Activated CD8-positive, alpha-beta T cell treated with anti-CD3 and anti-CD28 coated beads for 36 hours (primary cell): ENCODE results near the gene SLC25A46. TPM values are rescaled to one million over a fixed set of nuclear protein-coding genes. Genes with fewer than 3 reads are reported as not detected.
"Not testable (repeated sequence)": the region's sequence is repeated elsewhere in the genome, so short reads cannot be mapped to it uniquely, and the experiment has no call there.

Source experiments
- ATAC-seq: fragments of 200-7000 bp; cut with Tn5 transposase; one replicate; pipeline ENCODE4 v1.10.0; 2021; ENCODE audit warnings: mild to moderate bottlenecking, moderate library complexity
- CTCF ChIA-PET: fragments of 350-600 bp; sonication (Branson Sonifier 250); formaldehyde crosslinking; loops from one replicate; lab custom pipeline; 2021; ENCODE audit warnings: antibody characterized with exemption; lab: Charles Lee
- POLR2A ChIA-PET: fragments of 350-600 bp; sonication (Branson Sonifier 250); formaldehyde crosslinking; loops from one replicate; lab custom pipeline; 2021; ENCODE audit warnings: antibody characterized with exemption; lab: Charles Lee
- DNase-seq: peaks from one replicate; pipeline ENCODE4 v3.0.0-alpha.2; 2020
- H3K27ac Mint-ChIP-seq: one replicate; pipeline ENCODE4 v1.8.0; 2021; ENCODE audit warnings: mild to moderate bottlenecking, mixed read lengths
- H3K27me3 Mint-ChIP-seq: one replicate; pipeline ENCODE4 v1.8.0; 2021; ENCODE audit warnings: mixed read lengths
- H3K36me3 Mint-ChIP-seq: one replicate; pipeline ENCODE4 v1.8.0; 2021; ENCODE audit warnings: low read depth, mixed read lengths
- H3K4me1 Mint-ChIP-seq: one replicate; pipeline ENCODE4 v1.8.0; 2021; ENCODE audit warnings: low read depth, mixed read lengths
- H3K4me3 Mint-ChIP-seq: one replicate; pipeline ENCODE4 v1.8.0; 2021; ENCODE audit warnings: mild to moderate bottlenecking, moderate library complexity, mixed read lengths
- H3K9me3 Mint-ChIP-seq: one replicate; pipeline ENCODE4 v1.8.0; 2021; ENCODE audit warnings: mixed read lengths
- intact Hi-C: fragments of 100-400 bp; cut with micrococcal nuclease; formaldehyde crosslinking; loops from one replicate; pipeline ENCODE4 v1.10.0; 2022
- total RNA-seq, 2 experiments: library from RNA; stranded (reverse); gene quantifications; one replicate each; pipeline ENCODE4 v1.2.3, GENCODE V29; 2021
- TF ChIP-seq, protein P1 (sequence below): fragments of 200-600 bp; IDR thresholded peaks from one replicate; pipeline ENCODE4 v1.8.0; 2022; ENCODE audit warnings: antibody characterized with exemption, mild to moderate bottlenecking

SLC25A46 gene
- total RNA-seq, 2 experiments from 2014 or later, result 35.2 to 38.8 TPM

DNA sequence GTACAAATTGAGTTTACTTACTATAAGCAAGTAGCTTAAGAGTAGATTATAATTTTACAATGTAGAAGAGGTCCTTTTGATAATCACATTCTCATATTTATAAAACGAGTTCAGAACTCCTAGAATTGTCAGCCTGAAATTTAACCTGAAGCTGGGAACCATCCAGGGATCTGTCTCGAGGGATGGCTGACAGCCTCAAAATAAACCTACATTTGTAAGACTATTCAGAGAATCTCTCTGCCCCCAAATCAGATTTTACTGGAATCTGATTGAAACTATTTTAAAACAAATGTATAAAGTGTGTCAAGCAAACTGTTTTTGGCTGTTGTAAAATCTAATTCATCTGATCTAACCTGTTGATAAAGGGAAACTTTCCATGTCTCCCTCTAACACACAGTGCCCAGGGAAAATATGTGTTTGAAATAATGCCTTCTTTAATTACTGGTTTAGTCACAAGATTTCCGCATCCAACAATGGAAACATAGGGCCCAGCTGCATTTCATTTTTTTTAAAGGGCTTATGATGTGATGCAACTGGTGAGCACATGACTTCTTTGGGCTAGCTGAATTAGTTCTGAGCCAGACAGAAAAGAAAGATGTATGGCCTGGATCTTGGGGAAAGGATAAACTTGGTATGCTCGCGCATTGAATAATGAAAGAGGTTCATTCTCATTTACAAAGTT lies 30.3 kb downstream of the SLC25A46 start:
- DNase-seq (no peak), ATAC-seq (no peak)
- H3K27ac Mint-ChIP-seq, result no peak overlapping the region
- ChIA-PET CTCF (no interaction called here), POLR2A (no interaction called here)
- TF ChIP-seq, protein P1, sequence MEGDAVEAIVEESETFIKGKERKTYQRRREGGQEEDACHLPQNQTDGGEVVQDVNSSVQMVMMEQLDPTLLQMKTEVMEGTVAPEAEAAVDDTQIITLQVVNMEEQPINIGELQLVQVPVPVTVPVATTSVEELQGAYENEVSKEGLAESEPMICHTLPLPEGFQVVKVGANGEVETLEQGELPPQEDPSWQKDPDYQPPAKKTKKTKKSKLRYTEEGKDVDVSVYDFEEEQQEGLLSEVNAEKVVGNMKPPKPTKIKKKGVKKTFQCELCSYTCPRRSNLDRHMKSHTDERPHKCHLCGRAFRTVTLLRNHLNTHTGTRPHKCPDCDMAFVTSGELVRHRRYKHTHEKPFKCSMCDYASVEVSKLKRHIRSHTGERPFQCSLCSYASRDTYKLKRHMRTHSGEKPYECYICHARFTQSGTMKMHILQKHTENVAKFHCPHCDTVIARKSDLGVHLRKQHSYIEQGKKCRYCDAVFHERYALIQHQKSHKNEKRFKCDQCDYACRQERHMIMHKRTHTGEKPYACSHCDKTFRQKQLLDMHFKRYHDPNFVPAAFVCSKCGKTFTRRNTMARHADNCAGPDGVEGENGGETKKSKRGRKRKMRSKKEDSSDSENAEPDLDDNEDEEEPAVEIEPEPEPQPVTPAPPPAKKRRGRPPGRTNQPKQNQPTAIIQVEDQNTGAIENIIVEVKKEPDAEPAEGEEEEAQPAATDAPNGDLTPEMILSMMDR, result no peak
- H3K4me1 Mint-ChIP-seq, result no peaks in the 10 kb centered on the region
- H3K36me3 Mint-ChIP-seq, result no peaks in the 10 kb centered on the region
- peaks cover 5% of the 10 kb centered on the region for H3K27me3 Mint-ChIP-seq
- no peak overlapping the region for H3K4me3 Mint-ChIP-seq
- H3K9me3 Mint-ChIP-seq, result no peaks in the 10 kb centered on the region
- intact Hi-C loops, result no loop called here

DNA sequence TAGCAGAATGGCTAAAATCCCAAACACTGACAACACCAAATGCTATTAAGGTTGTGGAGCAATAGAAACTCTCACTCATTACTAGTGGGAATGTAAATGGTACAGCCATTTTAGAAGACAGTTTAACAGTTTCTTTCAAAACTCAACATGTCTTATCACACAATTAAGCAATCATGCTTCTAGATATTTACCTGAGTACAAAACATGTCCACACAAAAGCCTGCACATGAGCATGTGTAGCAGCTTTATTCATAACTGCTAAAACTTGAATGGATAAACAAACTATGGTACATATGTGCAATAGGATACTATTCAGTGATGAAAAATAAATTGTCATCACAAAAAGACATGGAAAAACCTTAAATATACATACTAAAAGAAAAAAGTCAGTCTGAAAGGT lies 31.5 kb downstream of the SLC25A46 start:
- Mint-ChIP-seq H3K9me3 (no peaks in the 10 kb centered on the region), H3K4me1 (no peaks in the 10 kb centered on the region), H3K27ac (no peak overlapping the region), H3K36me3 (no peaks in the 10 kb centered on the region), H3K4me3 (no peak overlapping the region), H3K27me3 (peaks cover 5% of the 10 kb centered on the region)
- intact Hi-C loops, result no loop called here
- POLR2A ChIA-PET, result no interaction called here
- no peak for ATAC-seq
- no peak for DNase-seq
- CTCF ChIA-PET, result no interaction called here
- TF ChIP-seq, protein P1, result no peak

DNA sequence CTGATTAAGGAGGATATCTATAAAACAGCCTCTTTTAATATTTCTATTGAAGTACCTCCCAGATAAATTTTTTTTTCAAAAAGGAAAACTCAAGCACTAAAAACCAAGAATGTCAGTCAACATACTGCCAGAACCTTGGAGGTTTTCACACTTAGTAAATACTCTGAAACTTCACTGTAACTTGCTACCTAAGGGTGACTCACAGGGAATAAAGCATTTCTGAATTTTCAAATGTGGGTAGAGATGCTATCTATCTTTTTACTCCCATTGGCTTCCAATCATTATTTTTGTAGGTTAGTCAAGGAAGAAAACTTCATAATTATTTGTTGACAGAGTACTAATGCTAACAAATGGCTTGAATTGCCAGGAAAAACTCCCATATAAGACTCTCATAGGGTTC lies 46.1 kb downstream of the SLC25A46 start:
- TF ChIP-seq, protein P1, result no peak
- intact Hi-C loops, result no loop called here
- DNase-seq (no peak), ATAC-seq (no peak)
- no peak overlapping the region for H3K4me3 Mint-ChIP-seq
- no peak overlapping the region for H3K27ac Mint-ChIP-seq
- ChIA-PET POLR2A (no interaction called here), CTCF (no interaction called here)
- H3K27me3 Mint-ChIP-seq, result peaks cover 1% of the 10 kb centered on the region
- H3K9me3 Mint-ChIP-seq, result peaks cover 3% of the 10 kb centered on the region
- H3K36me3 Mint-ChIP-seq, result no peaks in the 10 kb centered on the region
- H3K4me1 Mint-ChIP-seq, result no peaks in the 10 kb centered on the region

DNA sequence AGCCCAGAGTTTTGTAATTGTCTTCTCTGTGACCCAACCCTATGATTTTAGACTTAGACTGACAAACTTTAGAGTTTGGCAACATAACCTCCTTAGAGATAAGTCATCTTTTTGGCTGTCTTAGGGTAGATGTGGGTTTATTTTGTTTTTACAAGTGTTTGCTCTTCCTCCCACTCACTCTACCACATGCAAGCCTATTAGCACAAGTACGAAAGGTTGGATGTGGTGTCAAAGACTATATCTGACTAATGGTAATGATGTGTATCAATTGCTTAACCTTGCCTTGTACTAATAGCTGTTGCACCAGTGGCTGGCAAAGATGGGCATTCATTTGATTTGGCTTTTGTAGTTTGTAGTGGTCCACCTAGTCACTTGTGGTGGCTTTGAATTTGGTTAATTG lies 46.5 kb downstream of the SLC25A46 start:
- no peaks in the 10 kb centered on the region for H3K36me3 Mint-ChIP-seq
- CTCF ChIA-PET, result no interaction called here
- no peaks in the 10 kb centered on the region for H3K4me1 Mint-ChIP-seq
- H3K9me3 Mint-ChIP-seq, result peaks cover 3% of the 10 kb centered on the region
- H3K27me3 Mint-ChIP-seq, result peaks cover 1% of the 10 kb centered on the region
- H3K27ac Mint-ChIP-seq, result no peak overlapping the region
- TF ChIP-seq, protein P1, result no peak
- intact Hi-C loops, result no loop called here
- H3K4me3 Mint-ChIP-seq, result no peak overlapping the region
- ATAC-seq (no peak), DNase-seq (no peak)
- POLR2A ChIA-PET, result no interaction called here

DNA sequence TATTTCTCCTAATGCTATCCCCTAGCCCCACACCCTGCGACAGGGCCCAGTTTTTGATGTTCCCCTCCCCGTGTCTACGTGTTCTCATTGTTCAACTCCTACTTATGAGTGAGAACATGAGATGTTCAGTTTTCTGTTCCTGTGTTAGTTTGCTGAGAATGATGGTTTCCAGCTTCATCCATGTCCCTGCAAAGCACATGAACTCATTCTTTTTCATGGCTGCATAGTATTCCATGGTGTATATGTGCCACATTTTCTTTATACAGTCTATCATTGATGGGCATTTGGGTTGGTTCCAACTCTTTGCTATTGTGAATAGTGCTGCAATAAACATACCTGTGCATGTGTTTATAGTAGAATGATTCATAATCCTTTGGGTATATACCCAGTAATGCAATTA lies 49.2 kb downstream of the SLC25A46 start:
- POLR2A ChIA-PET, H3K27me3 Mint-ChIP-seq, H3K36me3 Mint-ChIP-seq, ATAC-seq, DNase-seq, H3K27ac Mint-ChIP-seq, H3K4me3 Mint-ChIP-seq, H3K4me1 Mint-ChIP-seq, intact Hi-C loops, CTCF ChIA-PET, H3K9me3 Mint-ChIP-seq: not testable (repeated sequence)
